GM23338 (cell line): ENCODE results near the gene RNF167. TPM values are rescaled to one million over a fixed set of nuclear protein-coding genes. Genes with fewer than 3 reads are reported as not detected.

Source experiments
- ATAC-seq: fragments of 200-7000 bp; cut with Tn5 transposase; 3 replicates; pipeline ENCODE4 v1.9.1; 2020
- DNase-seq: peaks from one replicate; pipeline ENCODE4 v3.0.0-alpha.2; 2015; ENCODE audit warnings: low spot score
- H2AFZ ChIP-seq: fragments of 200-600 bp; sonication (generic); 2 replicates; pipeline ENCODE4 v1.8.0; 2016; ENCODE audit warnings: antibody characterized with exemption, mild to moderate bottlenecking, moderate library complexity
- H3F3A ChIP-seq: fragments of 200-600 bp; sonication (generic); replicated peaks from 2 replicates; pipeline ENCODE4 v1.8.0; 2017; ENCODE audit warnings: antibody characterized with exemption, mixed run types, low read depth
- H3K27ac ChIP-seq: fragments of 200-600 bp; sonication (generic); 2 replicates; pipeline ENCODE4 v1.6.1; 2016; ENCODE audit warnings: low read depth
- H3K27me3 ChIP-seq: fragments of 200-600 bp; sonication (generic); 2 replicates; pipeline ENCODE4 v1.8.0; 2016; ENCODE audit warnings: mild to moderate bottlenecking, mixed run types, moderate library complexity; ENCODE audit not compliant: insufficient read depth
- H3K36me3 ChIP-seq: fragments of 200-600 bp; sonication (generic); 2 replicates; pipeline ENCODE4 v1.8.0; 2016; ENCODE audit warnings: mild to moderate bottlenecking; ENCODE audit not compliant: insufficient read depth
- H3K4me1 ChIP-seq: fragments of 200-600 bp; sonication (generic); 2 replicates; pipeline ENCODE4 v1.8.0; 2016; ENCODE audit warnings: mild to moderate bottlenecking, moderate library complexity; ENCODE audit not compliant: insufficient read depth
- H3K4me2 ChIP-seq: fragments of 200-600 bp; sonication (generic); 2 replicates; pipeline ENCODE4 v1.7.1; 2017; ENCODE audit warnings: mixed run types
- H3K4me3 ChIP-seq: fragments of 200-600 bp; sonication (generic); 2 replicates; pipeline ENCODE4 v1.6.1; 2016; ENCODE audit warnings: mixed run types
- H3K79me2 ChIP-seq: fragments of 200-600 bp; sonication (generic); replicated peaks from 2 replicates; pipeline ENCODE4 v1.8.0; 2017; ENCODE audit warnings: mild to moderate bottlenecking; ENCODE audit not compliant: insufficient read depth
- H3K9me2 ChIP-seq: fragments of 200-600 bp; sonication (generic); 2 replicates; pipeline ENCODE4 v1.8.0; 2017; ENCODE audit not compliant: insufficient read depth
- H4K20me1 ChIP-seq: fragments of 200-600 bp; sonication (generic); replicated peaks from 2 replicates; pipeline ENCODE4 v1.8.0; 2017; ENCODE audit warnings: mild to moderate bottlenecking; ENCODE audit not compliant: insufficient read depth
- H3K27ac Mint-ChIP-seq: 2 replicates; pipeline ENCODE4 v1.8.0; 2020; ENCODE audit warnings: inconsistent platforms, mild to moderate bottlenecking, moderate library complexity, mixed read lengths
- H3K27me3 Mint-ChIP-seq: 3 replicates; pipeline ENCODE4 v1.8.0; 2022; ENCODE audit warnings: low read depth, mild to moderate bottlenecking, moderate library complexity, mixed read lengths, inconsistent platforms; ENCODE audit not compliant: insufficient read depth, poor library complexity
- H3K36me3 Mint-ChIP-seq: 3 replicates; pipeline ENCODE4 v1.8.0; 2021; ENCODE audit warnings: low read depth, mild to moderate bottlenecking, inconsistent platforms, moderate library complexity, mixed read lengths
- H3K4me1 Mint-ChIP-seq: 3 replicates; pipeline ENCODE4 v1.8.0; 2020; ENCODE audit warnings: mild to moderate bottlenecking, inconsistent platforms, mixed read lengths
- H3K4me3 Mint-ChIP-seq: 3 replicates; pipeline ENCODE4 v1.8.0; 2021; ENCODE audit warnings: moderate library complexity, mild to moderate bottlenecking, inconsistent platforms, mixed read lengths
- H3K9me3 Mint-ChIP-seq: 3 replicates; pipeline ENCODE4 v1.8.0; 2020; ENCODE audit warnings: moderate library complexity, mild to moderate bottlenecking, inconsistent platforms, mixed read lengths
- CREB1 ChIP-seq: fragments of 250-450 bp; sonication (Bioruptor Pico); IDR thresholded peaks from 2 replicates; pipeline ENCODE4 v1.5.0; 2020; ENCODE audit warnings: low read depth, mild to moderate bottlenecking, moderate library complexity
- CTCF ChIP-seq, 2 experiments: fragments of 200-600 bp in 1 of 2; sonication (generic) in 1 of 2; conservative IDR thresholded peaks; 2 replicates each; pipeline versions ENCODE4 v1.5.1 to v1.6.1; 2016 to 2017; ENCODE audit warnings: antibody characterized with exemption in 2 of 2, low read depth in 2 of 2, mild to moderate bottlenecking in 2 of 2, moderate library complexity in 1 of 2
- EZH2phosphoT487 ChIP-seq: fragments of 200-600 bp; sonication (generic); IDR thresholded peaks from one replicate; pipeline ENCODE4 v1.8.1; 2018; ENCODE audit warnings: antibody characterized with exemption; ENCODE audit not compliant: unreplicated experiment
- JUNB ChIP-seq: IDR thresholded peaks from one replicate; pipeline ENCODE4 v1.6.1; 2016; ENCODE audit warnings: antibody characterized with exemption; ENCODE audit not compliant: unreplicated experiment
- REST ChIP-seq: IDR thresholded peaks from one replicate; pipeline ENCODE4 v1.6.1; 2018; ENCODE audit warnings: antibody characterized with exemption; ENCODE audit not compliant: unreplicated experiment
- ZNF114 ChIP-seq: fragments of 250-450 bp; sonication (Bioruptor Pico); IDR thresholded peaks from 2 replicates; pipeline ENCODE4 v1.5.0; 2020; ENCODE audit warnings: mild to moderate bottlenecking, moderate library complexity
- ZNF331 ChIP-seq: fragments of 250-450 bp; sonication (Bioruptor Pico); IDR thresholded peaks from 2 replicates; pipeline ENCODE4 v1.5.0; 2020; ENCODE audit warnings: low read depth, mild to moderate bottlenecking, moderate library complexity
- ZNF462 ChIP-seq: fragments of 250-450 bp; sonication (Bioruptor Pico); IDR thresholded peaks from 2 replicates; pipeline ENCODE4 v1.5.0; 2020; ENCODE audit warnings: mild to moderate bottlenecking, moderate library complexity
- polyA plus RNA-seq: library from polyadenylated mRNA; unstranded; fragments of >200 nt; fragmentation: Nextera tagmentation; extraction: Ambion mirVana; gene quantifications from 2 replicates; pipeline ENCODE4 v1.2.1, GENCODE V29; 2016
- total RNA-seq: library from RNA; depleted of rRNA; stranded (reverse); fragments of >200 nt; shearing (Covaris generic); gene quantifications from 2 replicates; pipeline ENCODE4 v1.2.3, GENCODE V29; 2014

RNF167 gene
- total and polyA plus RNA-seq, 2 experiments from 2014 or later: 61.2 to 84.4 TPM

- DNase-seq (no peak), ATAC-seq (no peak)
- H3K36me3 ChIP-seq: peaks cover 15% of the 10 kb centered on the region
- peak overlapping the region; percentile 80; the same call in 1 of the 2 replicates for H3K27ac ChIP-seq
- peaks cover 36% of the 10 kb centered on the region for H3K4me1 ChIP-seq
- H3K9me2 ChIP-seq: no peaks in the 10 kb centered on the region
- H3K27ac Mint-ChIP-seq: peak overlapping the region; percentile 100
- H3K9me3 Mint-ChIP-seq: no peaks in the 10 kb centered on the region
- peaks cover 27% of the 10 kb centered on the region for H4K20me1 ChIP-seq
- peak overlapping the region; percentile 78 for H3K4me3 ChIP-seq
- H3K27me3 Mint-ChIP-seq: peaks cover 34% of the 10 kb centered on the region
- peaks cover 54% of the 10 kb centered on the region for H3F3A ChIP-seq
- H3K79me2 ChIP-seq: peaks cover 49% of the 10 kb centered on the region
- TF ChIP-seq JUNB (no peak), CREB1 (CRISPR knock-in tag) (no peak), REST (no peak), ZNF331 (CRISPR knock-in tag) (no peak), CTCF (conservative IDR thresholded peaks at IDR 0.05; ENCODE audit: low read depth in 2 of 2) (no peak), ZNF114 (CRISPR knock-in tag) (no peak), ZNF462 (CRISPR knock-in tag) (no peak), EZH2phosphoT487 (no peak)
- H3K27me3 ChIP-seq: no peaks in the 10 kb centered on the region
- H3K4me3 Mint-ChIP-seq: peak overlapping the region; percentile 92
- peak overlapping the region; percentile 99 for H3K4me2 ChIP-seq
- peaks cover 41% of the 10 kb centered on the region for H3K4me1 Mint-ChIP-seq
- H3K36me3 Mint-ChIP-seq: peaks cover 86% of the 10 kb centered on the region
- no peak overlapping the region for H2AFZ ChIP-seq
Observed at GRCh38 chr17:4941319-4941610, 1.2 kb downstream of the RNF167 start.
